GM19238 (cell line): ENCODE data around the gene HPS1.

Experiments used
- DNase-seq: peaks from one replicate; pipeline ENCODE4 v3.0.0; 2011; ENCODE audit warnings: low spot score; ENCODE audit not compliant: insufficient read length

HPS1 gene

DNA sequence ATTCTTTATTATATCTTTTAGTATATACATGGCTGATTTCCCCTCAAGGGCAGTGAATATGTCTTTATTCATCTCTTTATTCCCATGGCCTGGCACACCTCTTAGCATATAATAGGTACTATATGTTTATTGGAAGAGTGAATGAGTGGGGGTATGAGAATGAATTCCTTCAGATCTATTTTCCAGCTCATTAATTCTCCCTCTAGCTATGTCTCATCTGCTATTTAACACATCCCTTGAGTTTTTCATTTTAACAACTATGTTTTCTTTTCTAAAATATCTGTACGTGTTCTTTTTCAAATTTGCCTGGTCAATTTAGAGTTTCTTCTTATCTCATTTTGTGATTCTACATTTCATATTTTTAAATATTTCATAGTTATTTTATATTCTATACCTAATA lies 14.4 kb downstream of the HPS1 start:
- no peak for DNase-seq

DNA sequence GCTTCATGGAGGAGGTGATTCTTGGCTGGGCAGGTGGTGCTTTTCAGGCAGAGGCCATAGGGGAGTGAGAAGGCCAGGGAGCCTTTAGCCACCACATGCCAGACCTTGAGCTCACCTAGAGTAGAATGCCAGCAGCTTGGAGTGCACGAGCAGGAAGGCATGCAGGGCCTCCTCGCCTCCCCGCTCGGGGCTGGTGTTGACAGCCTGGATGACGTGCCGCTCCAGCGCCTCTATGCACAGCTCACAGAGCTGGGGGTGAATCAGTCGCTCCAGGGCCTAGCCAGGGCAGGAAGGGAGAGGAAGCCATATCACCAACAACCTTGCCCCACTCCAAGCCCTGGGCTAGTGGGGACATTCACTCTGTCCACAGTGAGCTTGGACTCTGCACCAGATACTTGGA lies 15.7 kb downstream of the HPS1 start:
- DNase-seq = no peak

DNA sequence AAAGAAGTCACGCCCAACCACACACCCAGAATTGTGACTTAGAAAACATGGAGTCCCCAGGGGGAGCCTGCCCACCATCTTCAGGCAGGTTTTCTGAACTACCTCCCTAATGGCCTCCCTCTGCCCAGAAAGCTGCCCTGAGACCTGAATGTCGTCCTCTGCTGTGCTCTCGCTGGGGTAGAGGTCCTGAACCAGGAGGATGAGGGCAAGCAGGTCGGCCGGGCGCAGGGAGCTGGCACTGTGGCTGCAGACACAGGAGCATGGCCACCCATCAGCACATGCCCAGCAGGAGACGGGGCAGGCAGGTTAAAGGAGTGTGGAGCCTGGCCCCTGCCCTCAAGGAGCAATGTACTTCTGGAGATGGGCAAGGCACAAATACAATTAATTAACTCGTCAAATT lies 16.3 kb downstream of the HPS1 start:
- DNase-seq = no peak

DNA sequence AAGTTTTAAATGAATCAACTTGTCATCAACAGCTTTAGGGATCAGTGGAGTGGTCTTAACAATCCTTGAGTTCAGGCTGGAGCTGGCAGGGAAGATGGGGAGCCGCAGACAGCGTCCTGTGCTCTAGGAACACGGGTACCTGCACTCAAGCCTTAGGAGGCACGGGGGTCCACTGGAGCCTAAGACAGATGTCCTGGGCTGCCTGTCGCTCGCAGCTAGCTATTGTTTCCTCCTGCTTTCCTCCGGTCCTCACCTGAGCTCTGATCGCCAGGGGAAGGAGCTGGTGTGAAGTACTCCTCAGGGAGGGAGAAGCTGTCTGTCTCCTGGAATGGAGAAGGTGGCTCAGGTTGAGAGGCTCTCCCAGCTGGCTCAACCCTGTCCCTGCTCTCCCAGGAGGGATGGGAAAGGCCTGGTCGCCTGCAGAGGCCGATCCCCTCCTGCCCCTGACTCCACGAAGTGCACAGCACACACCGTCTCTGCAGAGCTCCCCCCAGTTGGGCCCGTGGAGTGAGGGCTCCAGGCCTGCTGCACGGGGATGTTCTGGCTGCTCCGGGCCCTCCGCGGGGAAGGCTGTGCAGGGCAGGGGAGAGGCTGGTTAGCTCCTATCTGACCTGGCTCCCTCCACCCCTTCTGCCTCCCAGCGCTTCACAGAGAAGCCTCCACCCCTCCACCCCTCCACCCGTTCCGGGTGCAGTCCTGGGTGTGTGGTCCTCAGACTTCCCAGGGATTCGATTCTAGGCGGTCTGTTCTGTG lies 17.2 kb downstream of the HPS1 start:
- DNase-seq = no peak

DNA sequence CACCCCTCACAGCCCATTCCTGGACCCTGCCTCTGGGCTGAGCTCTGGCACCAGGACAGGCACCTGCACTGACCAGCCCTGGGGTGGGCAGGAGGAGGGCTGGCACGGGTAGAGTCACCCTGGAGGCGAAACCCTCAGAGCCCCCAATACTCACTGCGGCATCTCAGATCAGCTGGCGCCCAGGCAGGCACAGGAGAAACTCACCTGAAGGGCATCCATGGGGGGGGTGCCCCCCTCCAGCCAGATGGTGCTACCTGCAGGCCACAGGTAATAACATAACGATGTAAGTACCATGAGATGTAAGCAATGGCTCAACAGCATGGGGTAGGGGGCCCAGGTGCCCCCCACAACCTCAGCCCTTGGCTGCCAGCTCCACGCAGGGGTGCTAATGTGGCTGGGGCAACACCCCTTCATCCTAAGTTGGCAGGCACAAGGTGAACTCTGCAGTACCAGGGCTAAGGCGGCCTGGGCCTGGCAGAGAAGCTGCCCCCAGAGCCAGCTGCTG lies 19.7 kb downstream of the HPS1 start:
- DNase-seq = no peak

DNA sequence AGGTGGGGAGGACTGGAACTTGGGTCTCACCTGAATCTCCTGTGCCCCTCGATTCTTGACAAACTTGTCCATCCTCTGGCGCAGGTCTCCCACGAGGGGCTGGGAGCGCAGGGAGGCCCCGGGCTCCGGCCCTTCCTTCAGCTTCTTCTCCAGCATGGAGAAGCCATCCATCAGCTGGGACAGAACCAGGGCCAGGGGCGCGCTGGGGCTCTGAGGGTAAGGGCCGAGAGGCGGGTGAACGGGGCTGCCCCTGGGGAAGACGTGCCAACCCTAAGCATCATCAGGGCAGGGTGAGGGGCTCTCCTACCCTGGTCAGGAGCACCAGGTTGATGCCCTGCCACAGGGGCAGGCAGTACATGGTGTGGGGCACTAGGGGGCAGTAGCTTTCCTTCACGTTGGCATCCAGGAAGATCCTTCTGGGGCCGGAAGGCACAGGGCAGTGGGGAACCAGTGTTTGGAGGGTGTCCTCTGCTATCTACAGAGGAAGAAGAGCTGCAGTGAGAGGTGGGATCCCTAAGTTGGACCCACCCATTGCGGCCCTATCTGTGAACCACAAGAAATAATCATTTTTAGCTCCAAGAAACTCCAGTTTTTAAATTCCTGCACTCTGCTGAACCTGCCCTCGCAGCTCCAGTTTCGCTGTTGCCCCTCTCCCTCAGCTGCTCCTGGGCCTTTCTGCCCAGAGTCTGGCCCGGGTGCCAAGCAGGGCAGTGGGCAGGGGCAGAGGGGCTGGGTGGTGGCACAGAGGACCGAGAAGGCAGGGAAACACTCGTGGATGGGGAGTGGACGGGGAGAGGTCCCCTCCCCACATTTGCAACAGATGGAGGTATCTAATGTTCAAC lies 21.0 kb downstream of the HPS1 start:
- peak; percentile 59 for DNase-seq

DNA sequence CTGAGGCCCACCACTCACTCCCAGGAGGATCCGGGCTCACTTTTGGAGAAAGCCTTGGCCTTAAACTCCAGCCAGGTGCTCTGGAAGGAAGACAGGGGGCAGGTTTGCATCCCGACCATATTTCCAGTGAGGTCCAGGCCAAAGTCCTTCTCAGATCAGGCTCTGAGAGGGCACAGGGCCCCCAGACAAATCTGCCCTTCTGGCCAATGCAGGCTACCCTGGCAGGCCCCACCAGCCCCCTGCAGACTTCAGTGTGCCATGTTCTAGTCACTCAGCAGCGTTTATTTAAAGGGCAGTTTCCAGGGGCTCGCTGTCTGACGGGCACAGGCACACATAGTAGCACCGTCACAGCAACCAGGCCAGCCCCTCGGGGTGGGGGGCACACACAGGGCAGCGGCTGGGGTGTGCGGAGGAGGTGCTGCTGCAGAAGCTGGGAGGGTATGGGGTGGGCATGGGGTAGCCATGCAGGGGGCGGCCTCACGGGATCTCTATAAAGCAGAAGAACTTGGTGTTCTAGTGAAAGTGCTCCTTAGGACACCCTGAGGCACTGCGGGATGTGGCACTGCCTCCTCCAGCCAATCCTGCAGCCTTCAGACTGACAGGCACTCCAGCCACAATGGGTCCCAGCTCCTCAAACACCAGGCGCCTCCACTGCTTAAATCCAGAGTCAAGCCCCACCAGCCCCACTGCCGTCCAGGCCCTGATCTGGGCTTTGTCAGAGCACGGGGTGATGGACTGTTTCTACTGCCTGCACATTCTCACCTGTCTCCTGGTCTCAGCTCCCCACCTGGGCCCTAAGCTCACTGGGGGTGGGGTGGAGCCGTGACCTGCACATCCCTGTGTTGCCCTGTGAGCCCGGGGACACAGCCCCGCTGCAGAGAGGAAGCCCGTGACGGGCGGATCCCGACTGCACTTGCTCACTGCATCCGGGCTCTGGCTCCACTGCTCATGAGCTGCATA lies 22.2 kb downstream of the HPS1 start:
- DNase-seq = no peak

DNA sequence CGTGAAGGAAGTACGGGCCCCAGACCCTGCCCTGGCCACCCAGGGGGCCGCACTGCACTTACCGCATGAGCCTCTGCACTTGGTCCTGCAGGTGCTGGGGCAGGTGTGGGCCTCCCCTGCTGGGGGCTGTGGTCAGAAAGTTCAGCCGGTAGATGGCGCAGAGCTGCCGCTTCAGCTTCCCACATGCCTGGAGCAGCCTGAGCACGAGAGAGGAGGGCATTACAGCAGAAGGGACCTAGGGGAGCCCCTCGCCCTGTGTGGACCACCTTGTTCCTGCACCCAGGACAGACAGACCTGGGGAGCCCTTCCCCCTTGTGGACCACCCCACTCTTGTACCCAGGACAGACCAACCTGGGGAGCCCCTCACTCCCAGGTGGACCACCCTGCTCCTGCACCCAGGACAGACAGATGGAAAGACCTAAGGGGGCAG lies 23.0 kb downstream of the HPS1 start:
- DNase-seq = no peak

DNA sequence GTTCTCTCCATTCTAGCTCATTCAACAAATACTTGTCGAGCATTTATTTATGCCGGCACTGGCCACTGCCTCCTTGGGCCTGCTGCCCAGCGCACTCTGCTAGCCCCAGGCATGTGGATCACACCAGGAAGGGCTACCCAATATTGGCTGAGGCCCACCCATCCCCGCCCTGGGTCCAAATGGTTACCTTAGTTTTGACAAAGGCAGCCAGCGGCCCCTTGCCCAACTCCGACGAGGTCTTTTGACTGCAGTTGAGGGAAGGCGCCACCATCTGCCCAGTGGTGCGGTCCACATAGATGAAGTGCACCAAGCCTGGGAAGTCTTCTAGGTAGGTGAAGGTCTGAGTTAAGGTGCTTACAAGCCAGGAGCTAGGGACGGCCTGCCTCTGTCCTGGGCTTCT lies 24.6 kb downstream of the HPS1 start:
- DNase-seq = no peak

DNA sequence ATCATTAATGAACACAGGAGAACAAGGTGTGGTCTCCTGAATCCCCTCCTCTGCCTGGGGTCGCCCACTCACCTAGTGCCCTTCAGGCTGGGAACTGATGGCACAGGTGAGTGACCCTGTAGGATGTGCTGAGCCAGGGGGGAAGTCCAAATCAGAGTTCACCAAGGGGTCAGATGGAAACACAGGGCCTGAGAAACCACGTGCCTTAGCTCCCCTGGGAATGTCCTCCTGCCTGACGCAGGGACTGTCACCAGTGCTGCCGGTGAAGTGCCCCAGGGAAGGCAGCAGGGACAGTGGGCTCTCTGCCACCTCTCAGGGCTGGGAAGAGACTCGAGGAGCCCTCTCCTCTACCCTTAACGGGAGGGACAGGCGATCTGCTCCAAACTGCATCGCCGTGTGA lies 25.9 kb downstream of the HPS1 start:
- DNase-seq = no peak

DNA sequence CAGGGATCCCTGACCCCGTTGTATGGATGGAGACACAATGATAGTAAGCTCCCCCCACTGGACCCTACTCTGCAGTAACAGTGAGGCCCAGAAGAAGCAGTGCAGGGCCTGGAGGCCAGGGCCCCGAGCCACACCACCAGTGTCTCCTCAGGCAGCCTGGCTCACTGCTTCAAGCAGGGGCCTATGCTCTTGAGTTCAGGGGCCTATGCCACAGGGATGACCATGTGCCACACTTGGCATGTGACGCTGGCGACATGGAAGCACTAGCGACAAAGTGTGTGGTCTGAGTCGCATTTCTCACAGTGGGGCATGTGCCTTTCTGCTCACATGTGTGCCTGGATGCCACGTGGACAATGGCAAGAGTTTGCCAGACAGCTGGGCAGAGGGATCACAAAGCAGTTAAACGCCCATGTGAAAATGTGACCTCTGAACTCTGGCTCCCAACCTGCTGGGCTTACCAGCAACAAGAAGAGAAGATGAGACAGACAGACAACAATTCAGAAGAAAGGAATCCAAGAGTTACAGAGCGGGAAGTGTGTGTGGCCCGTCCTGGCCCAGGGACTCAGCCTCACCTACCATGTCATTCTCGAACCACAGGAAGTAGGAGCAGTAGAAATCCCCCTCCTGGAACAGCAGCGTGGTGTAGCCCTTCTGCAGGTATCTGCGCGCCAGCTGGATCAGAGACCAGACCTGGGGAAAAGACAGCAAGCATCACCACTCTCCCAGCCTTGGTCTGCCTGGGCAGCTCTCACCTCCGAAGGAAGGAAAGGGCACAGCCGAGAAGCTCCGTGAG lies 27.1 kb downstream of the HPS1 start:
- DNase-seq = no peak

DNA sequence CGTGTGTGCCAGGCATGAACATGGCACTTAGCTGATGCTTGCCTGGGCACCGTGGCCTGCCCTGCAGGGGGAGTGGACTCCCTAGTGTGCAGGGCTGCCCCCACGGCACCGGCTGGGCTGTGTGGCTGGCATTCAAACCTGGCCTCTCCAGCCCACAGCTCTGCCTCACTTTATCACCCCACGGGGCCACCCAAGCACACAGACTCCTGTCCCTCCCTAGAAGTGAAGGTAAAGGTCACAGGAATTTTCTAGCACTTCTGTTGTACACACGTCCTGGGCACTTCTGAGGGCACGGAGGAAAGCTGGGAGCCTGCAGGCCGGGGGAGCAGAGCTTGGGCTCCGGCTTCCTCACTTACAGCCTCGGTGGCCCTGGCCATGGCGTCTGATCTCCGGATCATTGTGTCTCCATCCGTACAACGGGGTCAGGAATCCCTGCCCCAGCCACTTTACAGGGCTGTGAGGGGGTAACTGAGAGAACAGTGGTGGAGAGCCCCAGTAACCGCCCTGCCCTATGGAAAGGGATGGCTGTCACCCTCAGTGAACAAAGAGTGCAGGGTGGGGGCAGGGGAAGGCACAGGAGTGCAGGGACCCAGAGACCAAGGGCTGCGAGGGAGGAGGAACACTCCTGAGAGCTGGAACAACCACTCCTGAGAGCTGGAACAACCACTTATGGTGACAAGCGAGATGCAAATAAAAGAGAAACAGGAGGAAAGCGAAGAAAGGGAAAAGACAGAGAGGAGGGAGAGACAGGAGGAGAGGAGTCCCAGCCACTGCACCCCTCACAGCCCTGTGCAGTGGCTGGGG lies 27.9 kb downstream of the HPS1 start:
- DNase-seq = no peak

DNA sequence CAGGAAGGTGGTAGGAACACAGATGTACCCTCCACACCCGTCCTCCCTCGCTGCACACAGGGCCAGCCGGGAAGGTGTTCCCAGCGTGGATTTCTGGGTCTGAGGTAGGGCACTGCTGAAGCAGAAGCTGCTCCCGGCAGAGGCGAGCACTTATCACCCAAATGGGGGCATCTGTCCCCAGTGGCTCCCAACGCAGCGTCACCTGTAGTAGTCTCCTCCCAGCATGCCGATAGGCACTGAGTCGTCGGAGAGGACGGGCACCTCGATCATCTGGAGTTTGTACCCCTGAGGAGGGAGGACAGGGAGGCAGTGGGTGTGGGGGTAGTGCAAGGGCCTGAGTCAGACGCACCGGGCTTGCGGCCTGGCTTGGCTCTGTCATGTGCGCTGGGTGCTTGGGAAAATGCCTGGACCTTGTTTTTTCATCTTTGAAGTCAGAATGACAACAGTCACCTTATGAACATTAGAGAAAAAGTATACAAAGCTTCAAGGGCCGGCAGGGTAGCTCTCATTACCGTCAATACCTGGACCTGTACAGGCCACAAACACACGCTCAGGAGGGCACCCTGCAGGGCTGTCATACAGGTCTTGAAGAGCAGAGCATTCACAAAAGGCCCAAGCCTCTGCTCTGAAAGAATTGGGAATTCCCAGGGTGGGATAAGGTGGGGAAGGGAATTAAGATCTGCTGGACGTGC lies 28.6 kb downstream of the HPS1 start:
- DNase-seq = no peak

DNA sequence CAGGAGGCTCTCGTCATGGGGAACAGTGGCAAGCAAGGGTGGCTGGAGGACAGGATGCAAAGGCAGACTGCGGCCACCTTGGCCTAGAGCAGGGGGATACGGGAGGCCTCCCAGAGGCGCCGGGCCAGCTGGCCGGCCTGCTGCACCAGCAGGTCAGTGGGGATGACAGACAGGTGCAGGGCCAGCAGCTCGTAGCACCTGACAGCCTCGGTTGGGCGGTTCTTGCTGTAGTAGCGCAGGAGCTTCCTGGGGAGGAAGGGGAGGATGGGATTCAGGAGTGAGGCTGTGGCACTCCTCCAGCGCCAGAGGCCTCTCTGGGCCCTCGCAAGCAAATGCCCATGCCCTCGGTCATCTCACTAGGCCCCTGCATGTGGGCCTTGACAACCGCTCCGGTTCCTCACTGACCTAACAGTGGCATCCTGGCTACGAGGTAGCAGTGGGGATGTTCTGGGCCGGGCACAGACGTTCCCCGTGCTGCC lies 29.2 kb downstream of the HPS1 start:
- DNase-seq = no peak

DNA sequence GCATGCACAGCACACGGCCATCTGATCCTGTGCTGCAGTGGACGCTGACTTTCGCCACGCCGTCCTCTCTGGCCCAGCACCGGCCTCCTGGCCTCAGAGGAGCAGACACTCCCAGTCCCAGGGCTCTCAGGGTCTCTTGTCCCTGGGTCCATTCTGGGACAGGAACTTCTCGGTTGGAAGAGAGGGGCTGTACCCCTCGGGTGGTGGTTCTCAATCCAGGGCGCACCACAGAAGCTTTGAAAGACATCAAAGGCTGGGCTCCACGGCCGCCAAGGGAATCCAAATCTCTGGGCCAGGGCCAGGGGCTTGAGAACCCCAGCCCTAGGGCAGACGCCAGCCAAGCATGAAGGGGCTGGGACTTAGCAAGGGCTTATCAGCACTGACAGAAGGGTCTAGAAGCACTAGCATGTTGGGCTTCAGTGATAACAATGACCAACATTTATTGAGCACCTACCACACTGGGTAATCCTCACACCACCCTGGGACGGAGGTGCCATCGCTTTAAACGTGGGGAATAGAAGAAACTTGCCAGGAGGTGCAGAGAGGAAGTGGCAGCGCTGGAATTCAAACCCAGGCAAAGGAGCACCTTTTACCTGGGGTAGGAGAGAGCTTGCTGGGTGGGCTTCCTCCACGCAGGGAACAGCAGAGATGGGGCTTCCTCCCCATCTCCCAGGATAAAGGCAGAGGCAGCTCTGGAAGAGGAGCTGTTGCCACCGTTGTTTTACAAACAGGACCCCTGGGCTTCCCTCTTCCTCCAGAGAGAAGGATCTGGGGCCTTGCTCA lies 29.9 kb downstream of the HPS1 start:
- DNase-seq = no peak

DNA sequence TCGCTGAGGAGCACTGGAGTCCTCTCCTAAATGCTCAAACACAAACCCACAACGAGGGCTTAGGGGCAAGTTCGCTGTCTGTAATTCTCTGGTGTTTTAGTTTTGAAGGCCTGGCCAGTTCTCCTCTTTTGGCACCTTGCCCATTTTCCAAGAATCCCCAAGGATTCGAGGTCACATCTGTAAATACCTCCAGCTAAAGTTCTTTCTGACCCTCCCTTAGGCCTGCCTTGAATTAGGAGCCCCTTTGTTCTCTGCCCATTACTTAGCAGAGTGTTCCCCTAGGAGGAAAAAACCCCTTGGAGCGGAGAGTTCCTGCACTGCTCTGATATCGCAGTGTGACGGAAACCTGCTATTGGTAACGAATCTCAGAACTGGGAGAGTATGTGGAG lies 31.0 kb downstream of the HPS1 start:
- no peak for DNase-seq

DNA sequence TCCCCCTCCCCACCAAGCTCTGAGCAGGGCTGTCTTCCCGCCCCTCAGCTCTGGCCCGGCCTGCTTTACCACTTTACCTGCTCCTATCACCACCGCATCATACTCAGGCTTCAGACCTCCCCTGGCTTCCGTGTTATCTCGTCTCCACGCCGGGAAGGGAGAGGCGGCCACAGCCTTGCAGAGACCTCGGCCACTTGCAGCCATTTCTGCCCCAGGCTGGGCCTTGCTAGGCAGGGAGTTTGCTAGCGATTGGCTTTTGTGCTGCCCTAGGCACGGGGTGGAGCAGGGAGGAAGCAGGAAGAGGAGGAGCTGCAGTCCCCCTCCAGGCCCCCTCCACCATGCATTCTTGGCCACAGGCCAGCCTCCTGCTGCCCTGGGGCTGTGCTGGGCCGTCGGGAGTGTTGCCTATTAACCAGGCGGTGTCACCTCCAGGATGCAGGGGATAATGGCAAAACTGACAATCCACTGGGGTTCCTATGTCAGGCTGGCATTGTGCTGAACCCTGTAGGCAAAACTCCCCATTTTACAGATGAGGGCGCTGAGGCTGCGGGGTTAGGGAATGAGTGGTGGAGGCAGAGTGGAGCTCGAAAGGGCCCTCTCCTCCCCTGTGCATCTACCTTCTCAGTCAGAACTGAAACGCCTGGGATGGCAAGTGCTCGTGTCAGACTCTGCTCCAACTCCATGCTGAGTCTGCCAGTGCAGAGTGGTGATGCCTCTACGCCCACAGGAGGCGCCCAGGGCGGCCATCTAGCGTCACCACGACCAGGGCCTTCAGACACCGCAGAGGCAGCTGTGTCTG lies 31.6 kb downstream of the HPS1 start, which contains the start of gene PYROXD2:
TSS of gene PYROXD2 (minus strand) at position 251 of the 799 bp plus-strand sequence. CDS start at position 204, 47 bp downstream.
- DNase-seq = peak; percentile 45
